ENCODE data around the gene TUBB1. TPM values are rescaled to one million over a fixed set of nuclear protein-coding genes. Genes with fewer than 3 reads are reported as not detected.

TUBB1 gene
- total RNA-seq, 1 donor from 2014 or later = not detected

DNA sequence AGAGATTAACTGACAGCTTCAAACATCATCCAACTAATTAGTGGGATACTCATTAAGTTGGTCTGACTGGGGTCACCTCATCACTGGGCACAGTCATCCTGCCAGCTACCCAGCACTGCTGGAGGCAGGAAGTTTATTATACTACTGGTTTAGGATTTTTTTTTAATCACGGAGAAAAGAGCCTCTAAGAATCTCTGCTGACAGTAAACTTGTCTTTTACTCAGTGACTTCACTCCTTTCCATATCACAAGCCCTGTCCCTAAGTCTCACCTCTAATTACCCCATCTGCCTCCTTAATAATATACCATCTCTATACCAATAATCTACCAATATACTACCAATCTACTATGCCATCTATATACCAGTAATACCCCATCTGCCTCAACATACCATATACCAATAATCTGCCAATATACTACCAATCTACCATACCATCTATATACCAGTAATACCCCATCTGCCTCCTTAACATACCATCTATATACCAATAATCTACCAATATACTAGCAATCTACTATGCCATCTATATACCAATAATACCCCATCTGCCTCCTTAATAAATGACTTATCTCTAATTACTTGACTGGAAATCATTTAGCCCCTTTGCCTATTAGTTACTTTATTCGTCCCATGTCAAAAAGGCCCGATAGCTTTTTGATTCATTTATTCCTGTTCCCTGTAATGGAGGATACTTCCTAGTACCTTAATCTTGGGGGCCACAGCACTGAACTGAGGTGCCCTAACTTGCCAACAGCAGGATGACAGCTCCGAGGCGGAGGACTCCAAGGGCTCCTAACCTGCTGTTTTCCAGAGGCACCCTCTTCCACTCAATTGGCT lies 7.9 kb downstream of the TUBB1 start:
- H3K4me1 Mint-ChIP-seq (ENCODE audit: low read depth, unreplicated experiment) = peaks cover 38% of the 10 kb centered on the region
- Histone ChIP-seq H2AFZ (ENCODE audit: low read depth, low read length) (no peak overlapping the region), H3K4me2 (ENCODE audit: low read length) (peak overlapping the region; percentile 92), H3K4me1 (ENCODE audit: insufficient read depth, low read length) (peaks cover 37% of the 10 kb centered on the region), H4K20me1 (ENCODE audit: insufficient read depth, low read length) (peaks cover 64% of the 10 kb centered on the region), H3K36me3 (ENCODE audit: insufficient read depth, low read length) (peaks cover 38% of the 10 kb centered on the region), H3K4me3 (ENCODE audit: insufficient read depth, low read depth, low read length) (peak overlapping the region; percentile 36), H3K27me3 (ENCODE audit: insufficient read depth, low read length) (no peaks in the 10 kb centered on the region), H3K79me2 (ENCODE audit: insufficient read depth, low read length) (peaks cover 87% of the 10 kb centered on the region), H3K27ac (ENCODE audit: low read depth, low read length) (peak overlapping the region; percentile 39), H3K9ac (ENCODE audit: low read length) (peak overlapping the region; percentile 49), H3K9me3 (ENCODE audit: insufficient read depth, low read depth, low read length) (no peaks in the 10 kb centered on the region)
- H3K4me3 Mint-ChIP-seq (ENCODE audit: unreplicated experiment) = no peak overlapping the region
- peaks cover 13% of the 10 kb centered on the region for H3K36me3 Mint-ChIP-seq (ENCODE audit: low read depth, unreplicated experiment)
- H3K9me3 Mint-ChIP-seq (ENCODE audit: unreplicated experiment) = no peaks in the 10 kb centered on the region
- H3K27me3 Mint-ChIP-seq (ENCODE audit: low read depth, unreplicated experiment) = no peaks in the 10 kb centered on the region
- TF ChIP-seq, protein P1, sequence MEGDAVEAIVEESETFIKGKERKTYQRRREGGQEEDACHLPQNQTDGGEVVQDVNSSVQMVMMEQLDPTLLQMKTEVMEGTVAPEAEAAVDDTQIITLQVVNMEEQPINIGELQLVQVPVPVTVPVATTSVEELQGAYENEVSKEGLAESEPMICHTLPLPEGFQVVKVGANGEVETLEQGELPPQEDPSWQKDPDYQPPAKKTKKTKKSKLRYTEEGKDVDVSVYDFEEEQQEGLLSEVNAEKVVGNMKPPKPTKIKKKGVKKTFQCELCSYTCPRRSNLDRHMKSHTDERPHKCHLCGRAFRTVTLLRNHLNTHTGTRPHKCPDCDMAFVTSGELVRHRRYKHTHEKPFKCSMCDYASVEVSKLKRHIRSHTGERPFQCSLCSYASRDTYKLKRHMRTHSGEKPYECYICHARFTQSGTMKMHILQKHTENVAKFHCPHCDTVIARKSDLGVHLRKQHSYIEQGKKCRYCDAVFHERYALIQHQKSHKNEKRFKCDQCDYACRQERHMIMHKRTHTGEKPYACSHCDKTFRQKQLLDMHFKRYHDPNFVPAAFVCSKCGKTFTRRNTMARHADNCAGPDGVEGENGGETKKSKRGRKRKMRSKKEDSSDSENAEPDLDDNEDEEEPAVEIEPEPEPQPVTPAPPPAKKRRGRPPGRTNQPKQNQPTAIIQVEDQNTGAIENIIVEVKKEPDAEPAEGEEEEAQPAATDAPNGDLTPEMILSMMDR (IDR thresholded peaks at IDR 0.05; ENCODE audit: insufficient read depth, low read depth, low read length) = no peak
- TF ChIP-seq EZH2 (IDR thresholded peaks at IDR 0.05; ENCODE audit: insufficient read depth, low read length) = no peak
- FAIRE-seq = no peak
- H3K27ac Mint-ChIP-seq (ENCODE audit: unreplicated experiment) = peak overlapping the region; percentile 81
- no peak for DNase-seq (ENCODE audit: low read depth)

DNA sequence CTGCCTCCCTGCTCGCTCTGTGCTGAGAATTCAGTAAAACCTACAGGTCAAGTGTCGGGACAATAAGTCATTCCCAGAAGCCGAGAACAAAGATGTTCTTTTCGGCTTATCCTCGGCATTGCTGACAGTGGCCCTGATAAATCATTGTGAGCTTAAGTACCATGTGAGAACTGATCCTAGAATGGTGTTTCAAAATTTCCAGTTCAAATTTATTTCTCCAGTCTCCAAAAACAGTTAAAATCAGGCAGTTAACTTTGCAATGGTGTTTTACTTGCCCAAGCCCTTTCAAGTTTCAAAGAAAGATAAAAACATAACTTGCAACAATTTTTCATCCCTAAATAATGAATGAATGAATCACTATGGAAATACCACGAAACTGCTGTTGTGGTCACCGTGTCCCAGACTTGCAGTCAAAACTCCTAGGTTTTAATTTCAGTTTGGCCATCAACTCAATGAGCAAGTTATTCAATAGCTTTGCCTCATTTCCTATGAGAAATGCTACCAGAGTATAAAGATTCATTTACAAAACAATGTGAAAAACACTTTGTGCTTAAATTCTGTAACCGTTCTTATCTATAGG lies 8.6 kb downstream of the TUBB1 start:
- Histone ChIP-seq H3K4me2 (ENCODE audit: low read length) (peak overlapping the region; percentile 92), H3K79me2 (ENCODE audit: insufficient read depth, low read length) (peaks cover 87% of the 10 kb centered on the region), H3K4me3 (ENCODE audit: insufficient read depth, low read depth, low read length) (peak overlapping the region; percentile 36), H3K27ac (ENCODE audit: low read depth, low read length) (peak overlapping the region; percentile 39), H3K9me3 (ENCODE audit: insufficient read depth, low read depth, low read length) (no peaks in the 10 kb centered on the region), H3K36me3 (ENCODE audit: insufficient read depth, low read length) (peaks cover 38% of the 10 kb centered on the region), H4K20me1 (ENCODE audit: insufficient read depth, low read length) (peaks cover 64% of the 10 kb centered on the region), H3K4me1 (ENCODE audit: insufficient read depth, low read length) (peaks cover 37% of the 10 kb centered on the region), H3K9ac (ENCODE audit: low read length) (peak overlapping the region; percentile 49), H3K27me3 (ENCODE audit: insufficient read depth, low read length) (no peaks in the 10 kb centered on the region), H2AFZ (ENCODE audit: low read depth, low read length) (no peak overlapping the region)
- Mint-ChIP-seq H3K27me3 (ENCODE audit: low read depth, unreplicated experiment) (no peaks in the 10 kb centered on the region), H3K4me1 (ENCODE audit: low read depth, unreplicated experiment) (peaks cover 41% of the 10 kb centered on the region), H3K36me3 (ENCODE audit: low read depth, unreplicated experiment) (peaks cover 11% of the 10 kb centered on the region), H3K4me3 (ENCODE audit: unreplicated experiment) (no peak overlapping the region), H3K9me3 (ENCODE audit: unreplicated experiment) (no peaks in the 10 kb centered on the region), H3K27ac (ENCODE audit: unreplicated experiment) (peak overlapping the region; percentile 9)
- TF ChIP-seq, protein P1 (IDR thresholded peaks at IDR 0.05; ENCODE audit: insufficient read depth, low read depth, low read length) = no peak
- FAIRE-seq (no peak), DNase-seq (ENCODE audit: low read depth) (peak; percentile 84)

Measured in astrocyte (in vitro differentiated cells and primary cell).